Lung (tissue), 12 donors: ENCODE results near the gene NXPH3. TPM values are rescaled to one million over a fixed set of nuclear protein-coding genes. Genes with fewer than 3 reads are reported as not detected.

Experiments
- ATAC-seq: fragments of 200-7000 bp; cut with Tn5 transposase; one replicate; pipeline ENCODE4 v1.9.1; 2020; ENCODE audit warnings: moderate number of reproducible peaks; ENCODE audit not compliant: insufficient read depth, low FRiP score
- DNase-seq, 3 donors: peaks; one replicate each; pipeline ENCODE4 v3.0.0-alpha.2; 2013 to 2017
- H3K27ac ChIP-seq, 2 donors: one replicate each; pipeline ENCODE4 v1.5.1; 2013; ENCODE audit warnings: mild to moderate bottlenecking in 2 of 2, moderate library complexity in 2 of 2, control low read depth in 1 of 2, inconsistent platforms in 1 of 2, low read depth in 1 of 2, low read length in 1 of 2
- H3K27me3 ChIP-seq, 3 donors: one replicate each; pipeline ENCODE4 v1.5.1; 2013; ENCODE audit warnings: low read length in 2 of 3; ENCODE audit not compliant: control insufficient read depth in 3 of 3, insufficient read depth in 3 of 3
- H3K36me3 ChIP-seq, 4 donors: one replicate each; pipeline ENCODE4 v1.5.1; 2013; ENCODE audit warnings: low read length in 4 of 4, mild to moderate bottlenecking in 1 of 4, moderate library complexity in 1 of 4; ENCODE audit not compliant: control insufficient read depth in 4 of 4, insufficient read depth in 4 of 4
- H3K4me1 ChIP-seq, 5 donors: one replicate each; pipeline ENCODE4 v1.5.1; 2013; ENCODE audit warnings: low read length in 5 of 5, mild to moderate bottlenecking in 2 of 5, moderate library complexity in 1 of 5; ENCODE audit not compliant: control insufficient read depth in 5 of 5, insufficient read depth in 5 of 5
- H3K4me3 ChIP-seq: one replicate; pipeline ENCODE4 v1.5.1; 2013; ENCODE audit warnings: mild to moderate bottlenecking, control low read depth, moderate library complexity
- H3K9ac ChIP-seq, 2 donors: one replicate each; pipeline ENCODE4 v1.5.1; 2013; ENCODE audit warnings: low read length in 2 of 2, control low read depth in 1 of 2; ENCODE audit not compliant: insufficient read depth in 1 of 2
- H3K9me3 ChIP-seq, 4 donors: one replicate each; pipeline ENCODE4 v1.5.1; 2013; ENCODE audit warnings: low read length in 3 of 4, mild to moderate bottlenecking in 1 of 4, moderate library complexity in 1 of 4; ENCODE audit not compliant: control insufficient read depth in 4 of 4, insufficient read depth in 3 of 4
- CTCF ChIP-seq: IDR thresholded peaks from 2 replicates; pipeline ENCODE4 v1.5.1; 2012; ENCODE audit warnings: mild to moderate bottlenecking; ENCODE audit errors: control extremely low read depth, extremely low read depth
- WGBS, 2 donors: extraction: QIAGEN DNeasy Blood & Tissue Kit; methylation state at CpG; one replicate each; pipeline ENCODE4 v1.1.7; 2013; 5-methylcytosine and 5-hydroxymethylcytosine counted together
- polyA plus RNA-seq, 2 donors: library from polyadenylated mRNA; stranded (reverse); fragments of 200-250 nt; gene quantifications; one replicate each; pipeline ENCODE4 v1.2.1, GENCODE V29; 2013
- total RNA-seq, 2 donors: library from RNA; depleted of rRNA in 1 of 2; stranded (reverse); fragments of >200 nt in 1 of 2; gene quantifications; one replicate each; pipeline ENCODE4 v1.2.1, GENCODE V29; 2014 to 2021
- donor health status: control.
- donor health status: control.
- donor health status: Bipolar disorder and iron deficiency.
- donor health status: healthy.
- donor health status: DM: yes; HTN: yes; CAD: no.

Gene NXPH3
- total and polyA plus RNA-seq, 4 donors = 1.1 to 3.1 (median 2.0) TPM

- Histone ChIP-seq H3K27me3 (no peaks in the 10 kb centered on the region), H3K9ac (no peak overlapping the region), H3K4me1 (peaks cover 0 to 10% (median 5%) of the 10 kb centered on the region in 5 donors), H3K4me3 (no peak overlapping the region), H3K27ac (no peak overlapping the region), H3K9me3 (no peaks in the 10 kb centered on the region), H3K36me3 (no peaks in the 10 kb centered on the region)
- 82 to 94% methylated on average over 15 of the region's 15 CpGs for WGBS, 2 donors
- no peak for ATAC-seq
- no peak for DNase-seq
- no peak for TF ChIP-seq CTCF
Observed at GRCh38 chr17:49545806-49546545, 29.7 kb upstream of the NXPH3 start.

DNA sequence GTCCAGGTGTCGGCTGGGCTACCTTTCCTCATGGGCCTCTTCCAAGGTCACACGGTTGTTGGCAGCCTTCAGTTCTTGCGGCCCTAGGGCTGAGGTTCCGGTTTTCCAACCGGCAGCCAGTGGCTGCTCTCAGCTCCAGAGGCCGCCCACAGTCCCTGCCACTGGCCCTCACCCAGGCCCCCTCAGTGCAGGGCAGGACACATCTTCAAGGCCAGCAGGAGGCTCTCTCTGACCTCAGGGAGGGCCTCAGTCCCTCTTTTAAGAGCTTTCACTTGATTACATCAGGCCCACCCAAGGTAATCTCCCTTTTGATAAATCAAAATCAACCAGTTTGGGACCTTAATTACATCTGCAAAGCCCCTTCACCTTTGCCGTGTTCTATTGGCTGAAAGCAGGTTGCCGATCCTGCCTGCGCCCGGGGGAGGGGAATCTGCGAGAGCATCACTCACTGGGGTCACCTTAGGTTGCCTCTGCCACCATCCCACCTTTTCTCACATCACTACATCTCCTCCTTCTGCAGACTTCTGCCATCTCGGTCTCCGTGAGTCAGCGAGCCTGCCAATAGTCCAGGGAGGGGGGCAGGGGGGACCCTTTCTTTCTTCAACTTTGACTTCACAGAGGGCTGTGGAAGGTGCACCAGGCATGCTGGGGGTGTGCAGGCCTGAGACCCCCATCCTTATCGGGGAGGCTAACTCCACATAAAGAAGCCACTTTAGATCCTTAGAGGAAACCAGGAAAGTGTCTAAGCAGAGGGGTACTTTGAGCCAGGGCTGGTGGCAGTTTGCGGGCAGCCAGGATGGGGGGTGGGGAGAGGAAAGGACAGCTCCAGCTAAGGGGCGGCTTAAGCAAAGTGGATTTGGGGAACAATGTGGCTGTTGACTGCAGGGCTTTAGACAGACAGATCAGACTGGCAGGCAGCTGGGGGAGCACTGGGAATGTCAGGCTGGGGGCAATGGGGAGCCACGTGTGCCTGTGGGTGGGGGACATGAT, 28.8 kb upstream of the NXPH3 start:
- Histone ChIP-seq H3K9me3 (no peaks in the 10 kb centered on the region), H3K27me3 (no peaks in the 10 kb centered on the region), H3K27ac (no peak overlapping the region), H3K4me1 (peaks cover 0 to 10% (median 5%) of the 10 kb centered on the region in 5 donors), H3K4me3 (no peak overlapping the region), H3K36me3 (no peaks in the 10 kb centered on the region), H3K9ac (no peak overlapping the region)
- DNase-seq (no peak), ATAC-seq (no peak)
- TF ChIP-seq CTCF = no peak
- WGBS, 2 donors = 86 to 90% methylated on average over 18 of the region's 18 CpGs

GRCh38 chr17:49547566-49547965, 28.1 kb upstream of the NXPH3 start:
- DNase-seq = no peak
- ATAC-seq = no peak
- no peak overlapping the region for H3K4me3 ChIP-seq
- no peak overlapping the region for H3K27ac ChIP-seq
- no peaks in the 10 kb centered on the region for H3K27me3 ChIP-seq
- no peak overlapping the region for H3K9ac ChIP-seq
- peaks cover 0 to 16% (median 5%) of the 10 kb centered on the region in 5 donors for H3K4me1 ChIP-seq
- H3K9me3 ChIP-seq = no peaks in the 10 kb centered on the region
- no peaks in the 10 kb centered on the region for H3K36me3 ChIP-seq
- WGBS, 2 donors = 62 to 74% methylated on average over 9 of the region's 9 CpGs
- no peak for TF ChIP-seq CTCF
